Liver (tissue), 2 donors: ENCODE measurements around the gene PWWP2B.

Source experiments
- CTCF ChIP-seq: fragments of 150-350 bp; IDR thresholded peaks from 2 replicates; pipeline ENCODE4 v1.5.1; 2017; ENCODE audit warnings: improper control_type of control experiment, low read depth, low read length; ENCODE audit not compliant: missing input control
- REST ChIP-seq: IDR thresholded peaks from 2 replicates; pipeline ENCODE4 v1.6.1; 2016; ENCODE audit warnings: antibody characterized with exemption, mild to moderate bottlenecking
- YY1 ChIP-seq: IDR thresholded peaks from 2 replicates; pipeline ENCODE4 v1.6.1; 2016; ENCODE audit warnings: antibody characterized with exemption, mild to moderate bottlenecking
- donor health status: healthy.

GRCh38 chr10:132434405-132435005, 37.5 kb downstream of the PWWP2B start:
- no peak for TF ChIP-seq YY1
- no peak for TF ChIP-seq CTCF
- TF ChIP-seq REST, result no peak
